ENCODE data around the gene TM4SF18. TPM values are rescaled to one million over a fixed set of nuclear protein-coding genes. Genes with fewer than 3 reads are reported as not detected.

The TM4SF18 gene
- total and polyA plus RNA-seq, 2 experiments from 2014 or later, result 1.6 to 2.0 TPM

- no peak for DNase-seq (ENCODE audit: low spot score)
- H3K4me3 Mint-ChIP-seq, result no peak overlapping the region
- no peaks in the 10 kb centered on the region for H3K9me2 ChIP-seq (ENCODE audit: insufficient read depth)
- H3K4me1 ChIP-seq (ENCODE audit: insufficient read depth), result peaks cover 3% of the 10 kb centered on the region
- H3K79me2 ChIP-seq (replicated peaks; ENCODE audit: insufficient read depth), result no peaks in the 10 kb centered on the region
- no peak overlapping the region for H3K27ac ChIP-seq (ENCODE audit: low read depth)
- H4K20me1 ChIP-seq (replicated peaks; ENCODE audit: insufficient read depth), result no peaks in the 10 kb centered on the region
- H2AFZ ChIP-seq, result no peak overlapping the region
- peaks cover 13% of the 10 kb centered on the region for H3K4me1 Mint-ChIP-seq
- no peak for TF ChIP-seq JUNB (IDR thresholded peaks at IDR 0.05; ENCODE audit: unreplicated experiment)
- no peaks in the 10 kb centered on the region for H3K27me3 ChIP-seq (ENCODE audit: insufficient read depth)
- no peaks in the 10 kb centered on the region for H3K36me3 ChIP-seq (ENCODE audit: insufficient read depth)
- H3K4me3 ChIP-seq, result no peak overlapping the region
- H3K9me3 Mint-ChIP-seq, result no peaks in the 10 kb centered on the region
- no peak overlapping the region for H3K4me2 ChIP-seq
- H3F3A ChIP-seq (replicated peaks; ENCODE audit: low read depth), result no peaks in the 10 kb centered on the region
- H3K27ac Mint-ChIP-seq, result no peak overlapping the region
- no peaks in the 10 kb centered on the region for H3K36me3 Mint-ChIP-seq (ENCODE audit: low read depth)
- ATAC-seq, result no peak
- H3K27me3 Mint-ChIP-seq (ENCODE audit: insufficient read depth, low read depth, poor library complexity), result no peaks in the 10 kb centered on the region
Observed at GRCh38 chr3:149276619-149277018, 56.8 kb downstream of the TM4SF18 start.

- no peaks in the 10 kb centered on the region for H3K36me3 Mint-ChIP-seq (ENCODE audit: low read depth)
- H3K27me3 Mint-ChIP-seq (ENCODE audit: insufficient read depth, low read depth, poor library complexity), result no peaks in the 10 kb centered on the region
- H3K4me2 ChIP-seq, result no peak overlapping the region
- H3K4me1 ChIP-seq (ENCODE audit: insufficient read depth), result peaks cover 8% of the 10 kb centered on the region
- no peak for ATAC-seq
- H3K9me2 ChIP-seq (ENCODE audit: insufficient read depth), result no peaks in the 10 kb centered on the region
- no peak overlapping the region for H3K27ac Mint-ChIP-seq
- no peaks in the 10 kb centered on the region for H3K9me3 Mint-ChIP-seq
- DNase-seq (ENCODE audit: low spot score), result no peak
- no peaks in the 10 kb centered on the region for H3K36me3 ChIP-seq (ENCODE audit: insufficient read depth)
- no peak overlapping the region for H3K27ac ChIP-seq (ENCODE audit: low read depth)
- peak overlapping the region; percentile 15; the same call in 1 of the 2 replicates for H2AFZ ChIP-seq
- peaks cover 22% of the 10 kb centered on the region for H3K4me1 Mint-ChIP-seq
- no peaks in the 10 kb centered on the region for H3F3A ChIP-seq (replicated peaks; ENCODE audit: low read depth)
- no peaks in the 10 kb centered on the region for H3K27me3 ChIP-seq (ENCODE audit: insufficient read depth)
- H3K4me3 Mint-ChIP-seq, result no peak overlapping the region
- H3K79me2 ChIP-seq (replicated peaks; ENCODE audit: insufficient read depth), result no peaks in the 10 kb centered on the region
- H4K20me1 ChIP-seq (replicated peaks; ENCODE audit: insufficient read depth), result no peaks in the 10 kb centered on the region
- no peak overlapping the region for H3K4me3 ChIP-seq
- TF ChIP-seq ZNF462 (CRISPR knock-in tag; IDR thresholded peaks at IDR 0.05), result no peak
- TF ChIP-seq CTCF (conservative IDR thresholded peaks at IDR 0.05; ENCODE audit: low read depth in 2 of 2), result no peak
- no peak for TF ChIP-seq REST (IDR thresholded peaks at IDR 0.05; ENCODE audit: unreplicated experiment)
- no peak for TF ChIP-seq POLR2AphosphoS5 (IDR thresholded peaks at IDR 0.05; ENCODE audit: low read depth)
- no peak for TF ChIP-seq NANOG (IDR thresholded peaks at IDR 0.05; ENCODE audit: borderline replicate concordance)
- no peak for TF ChIP-seq CREB1 (CRISPR knock-in tag; IDR thresholded peaks at IDR 0.05; ENCODE audit: low read depth)
- TF ChIP-seq ETS1 (IDR thresholded peaks at IDR 0.05), result no peak
- no peak for TF ChIP-seq STAT1 (IDR thresholded peaks at IDR 0.05; ENCODE audit: unreplicated experiment)
- TF ChIP-seq JUNB (IDR thresholded peaks at IDR 0.05; ENCODE audit: unreplicated experiment), result no peak
- TF ChIP-seq ZNF114 (CRISPR knock-in tag; IDR thresholded peaks at IDR 0.05), result no peak
Observed at GRCh38 chr3:149274220-149274619, 59.2 kb downstream of the TM4SF18 start.
